SK-N-MC (cell line): ENCODE measurements around the gene SUFU.

Source experiments
- DNase-seq: peaks from one replicate; pipeline ENCODE4 v3.0.0-alpha.2; 2011; ENCODE audit warnings: low read depth, low spot score
- H3K27ac ChIP-seq: fragments of 200-600 bp; sonication (generic); 2 replicates; pipeline ENCODE4 v1.5.1; 2016; ENCODE audit warnings: mixed run types
- H3K36me3 ChIP-seq: fragments of 200-600 bp; sonication (generic); 2 replicates; pipeline ENCODE4 v1.6.1; 2017; ENCODE audit warnings: antibody characterized with exemption, low read length, mixed read lengths; ENCODE audit not compliant: insufficient read depth
- H3K4me3 ChIP-seq: fragments of 200-600 bp; sonication (generic); 2 replicates; pipeline ENCODE4 v1.5.1; 2016
- H3K9ac ChIP-seq: fragments of 200-600 bp; sonication (generic); 2 replicates; pipeline ENCODE4 v1.8.0; 2017; ENCODE audit warnings: mixed run types, mixed read lengths; ENCODE audit not compliant: insufficient read length
- H3K9me3 ChIP-seq: fragments of 200-600 bp; sonication (generic); 2 replicates; pipeline ENCODE4 v1.6.1; 2017; ENCODE audit warnings: low read depth, mild to moderate bottlenecking, antibody characterized with exemption, low read length, moderate library complexity, mixed read lengths
- EZH2 ChIP-seq: fragments of 200-600 bp; sonication (generic); IDR thresholded peaks from one replicate; pipeline ENCODE4 v1.6.1; 2017; ENCODE audit warnings: antibody characterized with exemption
- FOXP2 ChIP-seq: optimal IDR thresholded peaks from 2 replicates; pipeline ENCODE3; 2011; ENCODE audit warnings: mild to moderate bottlenecking, moderate library complexity; ENCODE audit not compliant: insufficient read depth; ENCODE audit errors: extremely low read length, control extremely low read depth
- POLR2AphosphoS5 ChIP-seq: IDR thresholded peaks from 2 replicates; pipeline ENCODE4 v1.6.1; 2012; ENCODE audit warnings: mild to moderate bottlenecking, low read depth, low read length, borderline replicate concordance

Gene SUFU

GRCh38 chr10:102677331-102678067 lies 173.7 kb downstream of the SUFU start:
- Histone ChIP-seq H3K27ac (no peak overlapping the region), H3K9me3 (no peaks in the 10 kb centered on the region)
- DNase-seq, result no peak

GRCh38 chr10:102678068-102678400 lies 174.3 kb downstream of the SUFU start:
- Histone ChIP-seq H3K9ac (no peak overlapping the region), H3K4me3 (no peak overlapping the region), H3K27ac (no peak overlapping the region), H3K36me3 (no peaks in the 10 kb centered on the region), H3K9me3 (no peaks in the 10 kb centered on the region)
- DNase-seq, result no peak
- no peak for TF ChIP-seq FOXP2
- TF ChIP-seq POLR2AphosphoS5, result no peak
- TF ChIP-seq EZH2, result no peak

More at GRCh38 chr10:102677331-102678067, 173.7 kb downstream of the SUFU start:
- Histone ChIP-seq H3K9ac (no peak overlapping the region), H3K4me3 (no peak overlapping the region), H3K36me3 (no peaks in the 10 kb centered on the region)
- TF ChIP-seq EZH2, result no peak
- TF ChIP-seq POLR2AphosphoS5, result no peak
- no peak for TF ChIP-seq FOXP2

GRCh38 chr10:102678842-102679289 lies 175.1 kb downstream of the SUFU start:
- no peak for DNase-seq
- Histone ChIP-seq H3K4me3 (no peak overlapping the region), H3K9me3 (no peaks in the 10 kb centered on the region), H3K27ac (no peak overlapping the region), H3K9ac (no peak overlapping the region), H3K36me3 (no peaks in the 10 kb centered on the region)
- TF ChIP-seq POLR2AphosphoS5 (no peak), EZH2 (no peak), FOXP2 (no peak)

- Histone ChIP-seq H3K36me3 (no peaks in the 10 kb centered on the region), H3K27ac (no peak overlapping the region), H3K9me3 (no peaks in the 10 kb centered on the region), H3K4me3 (no peak overlapping the region), H3K9ac (no peak overlapping the region)
- no peak for TF ChIP-seq POLR2AphosphoS5
- no peak for TF ChIP-seq FOXP2
- no peak for TF ChIP-seq EZH2
- no peak for DNase-seq
Measured at GRCh38 chr10:102679596-102679995, 175.8 kb downstream of the SUFU start.

GRCh38 chr10:102681696-102682095 lies 177.9 kb downstream of the SUFU start:
- no peak overlapping the region for H3K4me3 ChIP-seq
- TF ChIP-seq EZH2, result no peak
- TF ChIP-seq POLR2AphosphoS5, result no peak
- TF ChIP-seq FOXP2, result no peak
- DNase-seq, result no peak
- no peak overlapping the region for H3K9ac ChIP-seq
- H3K27ac ChIP-seq, result no peak overlapping the region
- no peaks in the 10 kb centered on the region for H3K36me3 ChIP-seq
- H3K9me3 ChIP-seq, result no peaks in the 10 kb centered on the region

- H3K9ac ChIP-seq, result no peak overlapping the region
- H3K27ac ChIP-seq, result no peak overlapping the region
- no peaks in the 10 kb centered on the region for H3K36me3 ChIP-seq
- no peaks in the 10 kb centered on the region for H3K9me3 ChIP-seq
- TF ChIP-seq EZH2 (no peak), FOXP2 (no peak), POLR2AphosphoS5 (no peak)
- DNase-seq, result no peak
- H3K4me3 ChIP-seq, result no peak overlapping the region
Measured at GRCh38 chr10:102682416-102682815, 178.6 kb downstream of the SUFU start.

- no peaks in the 10 kb centered on the region for H3K36me3 ChIP-seq
- no peak for TF ChIP-seq EZH2
- no peak for TF ChIP-seq POLR2AphosphoS5
- no peak for TF ChIP-seq FOXP2
- no peak overlapping the region for H3K4me3 ChIP-seq
Measured at GRCh38 chr10:102682981-102683380, 179.2 kb downstream of the SUFU start.

More at GRCh38 chr10:102682981-102683380, 179.2 kb downstream of the SUFU start:
- no peak for DNase-seq
- H3K9me3 ChIP-seq, result no peaks in the 10 kb centered on the region
- H3K27ac ChIP-seq, result no peak overlapping the region
- H3K9ac ChIP-seq, result no peak overlapping the region
